HG02938 (cell line): ENCODE results near the gene CCDC18.
"Not testable (repeated sequence)": the region's sequence is repeated elsewhere in the genome, so short reads cannot be mapped to it uniquely, and the experiment has no call there.

Source experiments
- ATAC-seq: cut with Tn5 transposase; IDR thresholded peaks from one replicate; pipeline ENCODE4 v1.9.1; 2021; ENCODE audit warnings: mild to moderate bottlenecking, moderate library complexity; ENCODE audit not compliant: unreplicated experiment

The CCDC18 gene

GRCh38 chr1:93223023-93223675 lies 42.6 kb downstream of the CCDC18 start:
- no peak for ATAC-seq

GRCh38 chr1:93235261-93235660 lies 54.7 kb downstream of the CCDC18 start:
- no peak for ATAC-seq

GRCh38 chr1:93237021-93237420 lies 56.5 kb downstream of the CCDC18 start:
- ATAC-seq: no peak

GRCh38 chr1:93238425-93238824 lies 57.9 kb downstream of the CCDC18 start:
- no peak for ATAC-seq

- ATAC-seq: no peak
These were observed 59.3 kb downstream of the CCDC18 start for GRCh38 chr1:93239863-93240262.

- ATAC-seq: not testable (repeated sequence)
These were observed 62.7 kb downstream of the CCDC18 start for GRCh38 chr1:93243233-93243632.

GRCh38 chr1:93244298-93245069 lies 64.0 kb downstream of the CCDC18 start:
- no peak for ATAC-seq

- no peak for ATAC-seq
These were observed 71.4 kb downstream of the CCDC18 start for GRCh38 chr1:93251966-93252365.

GRCh38 chr1:93252598-93252997 lies 72.1 kb downstream of the CCDC18 start:
- no peak for ATAC-seq

- no peak for ATAC-seq
These were observed 73.0 kb downstream of the CCDC18 start for GRCh38 chr1:93253516-93253915.

GRCh38 chr1:93255222-93256079 lies 74.9 kb downstream of the CCDC18 start:
- no peak for ATAC-seq

GRCh38 chr1:93256433-93256832 lies 75.9 kb downstream of the CCDC18 start:
- ATAC-seq: no peak

GRCh38 chr1:93257889-93258288 lies 77.4 kb downstream of the CCDC18 start:
- no peak for ATAC-seq

- not testable (repeated sequence) for ATAC-seq
These were observed 80.2 kb downstream of the CCDC18 start for GRCh38 chr1:93260726-93261125.

- ATAC-seq: no peak
These were observed 82.1 kb downstream of the CCDC18 start for GRCh38 chr1:93262645-93263044.

GRCh38 chr1:93268888-93269287 lies 88.4 kb downstream of the CCDC18 start:
- ATAC-seq: not testable (repeated sequence)

- ATAC-seq: not testable (repeated sequence)
These were observed 94.7 kb downstream of the CCDC18 start for GRCh38 chr1:93275262-93275633.

- no peak for ATAC-seq
These were observed 95.2 kb downstream of the CCDC18 start for GRCh38 chr1:93275634-93276295.

GRCh38 chr1:93277530-93277929 lies 97.0 kb downstream of the CCDC18 start:
- ATAC-seq: not testable (repeated sequence)

- ATAC-seq: no peak
These were observed 103.0 kb downstream of the CCDC18 start for GRCh38 chr1:93283496-93283895.

- no peak for ATAC-seq
These were observed 108.0 kb downstream of the CCDC18 start for GRCh38 chr1:93288558-93288957.
